T-helper 1 cell treated with Interleukin-12 subunit alpha and Interleukin-12 subunit beta and Interleukin-4 antibody, amounts not matched to agents 30 μg/mL and 1 μg/mL, for 36 hours (primary cell): Measurements from ENCODE around the gene MOXD1.
"Not testable (repeated sequence)": the region's sequence is repeated elsewhere in the genome, so short reads cannot be mapped to it uniquely, and the experiment has no call there.

ENCODE experiments used
- H3K27ac Mint-ChIP-seq: one replicate; pipeline ENCODE4 v1.8.0; 2021; ENCODE audit warnings: mild to moderate bottlenecking, mixed read lengths
- H3K27me3 Mint-ChIP-seq: one replicate; pipeline ENCODE4 v1.8.0; 2021; ENCODE audit warnings: low read depth, mixed read lengths
- H3K36me3 Mint-ChIP-seq: one replicate; pipeline ENCODE4 v1.8.0; 2021; ENCODE audit warnings: low read depth, mixed read lengths
- H3K4me1 Mint-ChIP-seq: one replicate; pipeline ENCODE4 v1.8.0; 2021; ENCODE audit warnings: low read depth, mixed read lengths
- H3K4me3 Mint-ChIP-seq: one replicate; pipeline ENCODE4 v1.8.0; 2021; ENCODE audit warnings: mild to moderate bottlenecking, moderate library complexity, mixed read lengths
- H3K9me3 Mint-ChIP-seq: one replicate; pipeline ENCODE4 v1.8.0; 2021; ENCODE audit warnings: mixed read lengths

Gene MOXD1

DNA sequence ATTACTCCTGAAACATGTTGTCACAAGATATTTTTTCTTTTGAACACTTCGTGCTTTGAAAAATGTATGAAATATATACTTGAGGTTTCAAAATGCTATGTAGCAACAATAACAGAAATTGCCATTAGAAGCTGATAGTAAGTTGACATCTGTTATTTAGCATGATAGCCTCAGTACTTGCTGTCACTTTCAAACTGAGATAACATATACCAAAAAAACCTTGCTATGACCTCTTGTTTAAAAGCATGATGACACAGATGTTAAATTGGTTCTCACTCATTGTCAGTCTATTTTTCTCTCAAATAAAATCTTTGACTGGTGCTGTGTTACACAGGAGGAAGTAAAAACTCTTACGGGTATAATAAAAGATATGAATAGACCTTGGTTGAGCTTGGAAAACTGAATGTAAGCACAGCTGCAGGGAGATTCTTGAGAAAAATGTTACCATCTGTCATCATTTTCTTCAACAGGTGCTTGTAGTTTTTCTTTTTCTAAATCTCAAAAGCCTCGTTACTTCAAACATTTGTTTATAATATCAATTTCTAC, 18.6 kb downstream of the MOXD1 start:
- H3K4me1 Mint-ChIP-seq: no peaks in the 10 kb centered on the region
- H3K36me3 Mint-ChIP-seq: no peaks in the 10 kb centered on the region
- H3K9me3 Mint-ChIP-seq: no peaks in the 10 kb centered on the region
- H3K27me3 Mint-ChIP-seq: peaks cover 20% of the 10 kb centered on the region
- no peak overlapping the region for H3K27ac Mint-ChIP-seq
- no peak overlapping the region for H3K4me3 Mint-ChIP-seq

DNA sequence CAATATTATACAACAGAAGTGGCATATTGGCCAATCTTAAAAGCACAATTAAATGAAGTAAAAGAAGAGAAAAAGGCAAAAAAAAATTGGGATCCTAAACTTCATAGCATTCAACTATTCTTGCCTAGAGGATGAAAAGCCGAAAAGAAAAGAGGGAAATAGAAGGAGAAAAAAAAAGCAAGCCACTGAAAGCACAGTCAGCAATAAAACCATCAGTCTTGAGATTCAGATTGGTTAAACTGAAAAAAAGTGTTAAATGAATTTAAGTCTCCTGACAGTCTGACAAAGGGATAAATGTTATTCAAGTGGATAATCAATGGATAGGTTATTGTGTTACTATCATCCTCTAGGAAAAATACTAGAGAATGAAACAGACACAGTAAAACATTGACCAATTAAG, 19.9 kb downstream of the MOXD1 start:
- H3K27ac Mint-ChIP-seq: no peak overlapping the region
- H3K4me3 Mint-ChIP-seq: no peak overlapping the region
- H3K9me3 Mint-ChIP-seq: no peaks in the 10 kb centered on the region
- no peaks in the 10 kb centered on the region for H3K4me1 Mint-ChIP-seq
- no peaks in the 10 kb centered on the region for H3K36me3 Mint-ChIP-seq
- peaks cover 20% of the 10 kb centered on the region for H3K27me3 Mint-ChIP-seq

DNA sequence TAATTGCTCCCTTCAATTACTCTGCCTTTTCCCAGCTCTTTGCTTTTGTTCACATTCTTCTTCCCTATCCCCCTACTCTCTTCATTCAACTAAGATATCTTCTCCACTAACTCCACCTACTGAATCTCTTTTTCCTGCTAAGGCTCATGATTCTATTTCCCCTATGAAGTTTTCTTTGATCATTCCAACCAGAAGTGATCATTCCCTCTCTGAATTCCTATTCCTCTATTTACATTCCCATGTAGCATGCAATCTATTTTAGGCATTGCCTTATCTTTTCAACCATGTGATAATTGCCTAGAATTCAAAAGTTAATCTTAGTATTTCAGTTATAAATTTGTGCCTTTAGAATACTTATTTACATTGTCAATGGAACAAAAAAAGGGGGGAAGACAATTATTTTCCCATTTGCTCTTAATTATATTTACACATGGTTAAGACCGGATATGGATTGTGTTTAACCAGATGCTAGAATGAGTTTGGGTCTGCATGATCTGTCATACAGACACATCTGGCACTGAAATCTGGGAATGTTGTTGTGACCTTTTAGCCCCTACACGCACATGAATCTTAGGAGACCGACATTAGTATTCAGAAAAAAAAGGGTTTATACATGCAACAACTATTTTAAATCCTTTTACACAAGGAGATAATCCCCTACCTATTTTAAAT, 20.8 kb downstream of the MOXD1 start:
- H3K9me3 Mint-ChIP-seq: no peaks in the 10 kb centered on the region
- H3K4me1 Mint-ChIP-seq: no peaks in the 10 kb centered on the region
- no peak overlapping the region for H3K4me3 Mint-ChIP-seq
- no peaks in the 10 kb centered on the region for H3K36me3 Mint-ChIP-seq
- H3K27ac Mint-ChIP-seq: no peak overlapping the region
- peaks cover 20% of the 10 kb centered on the region for H3K27me3 Mint-ChIP-seq

DNA sequence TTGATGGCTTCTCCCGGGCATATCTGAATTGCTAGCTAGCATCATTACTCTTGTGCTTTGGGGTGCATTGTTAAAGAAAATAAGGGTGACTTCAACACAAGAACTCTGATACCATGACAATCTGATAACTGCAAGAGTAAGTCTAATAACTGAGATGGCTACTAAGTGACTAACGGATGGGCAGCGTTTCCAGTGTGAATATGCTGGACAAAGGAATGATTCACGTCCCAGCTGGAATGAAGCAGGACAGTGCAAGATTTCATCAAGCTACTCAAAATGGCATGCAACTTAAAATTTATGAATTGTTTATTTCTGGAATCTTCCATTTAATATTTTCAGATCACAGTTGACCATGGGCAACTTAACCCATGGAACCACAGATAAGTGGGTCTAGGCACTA, 31.7 kb downstream of the MOXD1 start:
- H3K4me3 Mint-ChIP-seq: no peak overlapping the region
- H3K27me3 Mint-ChIP-seq: peaks cover 39% of the 10 kb centered on the region
- peaks cover 12% of the 10 kb centered on the region for H3K4me1 Mint-ChIP-seq
- H3K27ac Mint-ChIP-seq: no peak overlapping the region
- no peaks in the 10 kb centered on the region for H3K36me3 Mint-ChIP-seq
- H3K9me3 Mint-ChIP-seq: no peaks in the 10 kb centered on the region

DNA sequence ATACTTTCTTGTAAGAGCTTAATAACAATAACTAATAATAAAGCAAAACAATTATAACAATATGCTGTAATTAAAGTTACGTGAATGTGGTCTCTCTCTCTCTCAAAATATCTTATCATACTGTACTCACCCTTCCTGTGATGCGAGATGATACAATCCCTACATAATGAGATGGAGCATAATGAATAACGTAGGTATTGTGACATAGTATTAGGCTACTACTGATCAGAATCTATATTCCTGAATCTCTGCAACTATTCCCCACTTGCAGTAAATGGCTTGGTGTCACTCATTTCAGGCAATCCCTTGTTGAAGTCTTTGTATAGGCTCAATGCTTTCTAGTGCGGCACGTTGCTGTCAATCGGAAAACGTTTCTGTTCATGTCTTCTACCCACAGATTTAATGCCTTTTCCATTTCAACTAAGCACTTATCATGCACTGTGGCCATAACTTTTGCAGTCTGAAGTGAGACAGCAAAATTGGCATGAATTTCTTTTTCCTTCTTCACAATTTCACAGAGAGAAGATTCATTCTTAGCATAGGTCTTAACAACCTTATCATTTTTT, 32.3 kb downstream of the MOXD1 start:
- no peak overlapping the region for H3K27ac Mint-ChIP-seq
- no peaks in the 10 kb centered on the region for H3K36me3 Mint-ChIP-seq
- H3K9me3 Mint-ChIP-seq: no peaks in the 10 kb centered on the region
- H3K4me1 Mint-ChIP-seq: peaks cover 12% of the 10 kb centered on the region
- H3K27me3 Mint-ChIP-seq: peaks cover 37% of the 10 kb centered on the region
- no peak overlapping the region for H3K4me3 Mint-ChIP-seq

DNA sequence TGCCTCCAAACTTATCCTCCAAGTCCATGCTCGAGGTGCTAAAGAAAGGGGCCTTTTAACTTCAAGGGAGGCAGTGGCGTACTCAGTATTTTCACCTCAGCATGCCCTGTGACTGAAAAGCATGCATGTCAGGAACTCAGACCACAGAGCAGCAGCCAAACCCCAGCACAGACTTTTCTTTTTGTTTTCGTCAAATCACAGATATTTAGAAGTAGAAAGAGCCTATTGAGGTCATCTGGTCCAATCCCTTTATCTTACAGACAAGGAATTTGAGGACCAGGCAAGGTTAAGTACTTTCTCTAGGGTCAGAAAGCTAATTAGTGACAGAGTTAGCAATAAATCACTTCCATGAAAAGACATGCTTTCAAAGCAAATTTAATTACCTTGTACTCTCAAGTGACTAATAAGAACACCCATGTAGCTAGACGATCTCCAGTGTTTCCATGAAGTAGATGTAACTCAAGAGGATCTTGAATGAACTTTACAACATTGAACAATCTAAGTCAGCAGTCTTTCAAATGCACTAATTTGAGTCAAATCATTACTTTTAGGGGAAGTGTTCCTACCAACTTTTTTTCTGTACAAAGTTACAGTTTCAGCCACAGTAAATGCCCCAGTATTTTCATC, 35.9 kb downstream of the MOXD1 start:
- no peaks in the 10 kb centered on the region for H3K36me3 Mint-ChIP-seq
- H3K4me3 Mint-ChIP-seq: no peak overlapping the region
- H3K27me3 Mint-ChIP-seq: peaks cover 37% of the 10 kb centered on the region
- no peaks in the 10 kb centered on the region for H3K9me3 Mint-ChIP-seq
- H3K4me1 Mint-ChIP-seq: peaks cover 12% of the 10 kb centered on the region
- H3K27ac Mint-ChIP-seq: no peak overlapping the region

DNA sequence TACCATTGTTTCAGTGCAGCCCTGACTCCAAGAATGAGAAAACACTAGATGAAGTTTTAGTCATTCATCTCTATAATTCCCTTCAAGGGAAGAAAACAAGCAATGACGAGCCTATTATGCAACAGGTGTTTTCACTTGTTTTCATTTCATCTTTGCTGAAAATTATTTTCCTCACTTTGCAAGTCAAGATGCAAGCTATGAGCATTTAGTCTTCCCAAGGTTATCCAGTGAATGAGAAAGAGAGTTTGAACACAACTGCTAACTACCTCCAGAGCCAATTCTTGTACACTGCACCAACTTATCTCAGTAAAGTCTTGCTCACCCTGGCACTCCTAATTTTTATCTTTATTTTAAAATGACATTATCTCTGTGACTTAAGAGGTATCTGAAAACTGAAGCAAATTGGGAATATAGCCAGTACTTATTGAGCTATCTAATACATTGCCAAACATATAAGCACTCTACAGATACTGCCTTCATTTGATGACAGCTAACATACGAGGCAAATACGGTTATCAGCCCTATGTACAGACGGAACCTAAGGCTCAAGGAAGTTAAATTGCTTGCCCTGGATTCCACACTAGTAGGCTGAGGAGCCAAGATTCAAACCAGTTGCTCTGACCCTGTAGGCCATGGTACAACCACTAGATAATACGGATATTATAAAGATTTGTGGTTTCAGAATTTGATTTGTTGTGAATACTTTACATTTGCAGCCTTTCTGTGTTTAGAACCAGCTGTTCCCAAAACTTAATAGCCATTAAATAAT, 36.8 kb downstream of the MOXD1 start:
- Mint-ChIP-seq H3K4me3 (no peak overlapping the region), H3K9me3 (no peaks in the 10 kb centered on the region), H3K4me1 (peaks cover 12% of the 10 kb centered on the region), H3K27ac (no peak overlapping the region), H3K27me3 (peaks cover 36% of the 10 kb centered on the region), H3K36me3 (no peaks in the 10 kb centered on the region)

DNA sequence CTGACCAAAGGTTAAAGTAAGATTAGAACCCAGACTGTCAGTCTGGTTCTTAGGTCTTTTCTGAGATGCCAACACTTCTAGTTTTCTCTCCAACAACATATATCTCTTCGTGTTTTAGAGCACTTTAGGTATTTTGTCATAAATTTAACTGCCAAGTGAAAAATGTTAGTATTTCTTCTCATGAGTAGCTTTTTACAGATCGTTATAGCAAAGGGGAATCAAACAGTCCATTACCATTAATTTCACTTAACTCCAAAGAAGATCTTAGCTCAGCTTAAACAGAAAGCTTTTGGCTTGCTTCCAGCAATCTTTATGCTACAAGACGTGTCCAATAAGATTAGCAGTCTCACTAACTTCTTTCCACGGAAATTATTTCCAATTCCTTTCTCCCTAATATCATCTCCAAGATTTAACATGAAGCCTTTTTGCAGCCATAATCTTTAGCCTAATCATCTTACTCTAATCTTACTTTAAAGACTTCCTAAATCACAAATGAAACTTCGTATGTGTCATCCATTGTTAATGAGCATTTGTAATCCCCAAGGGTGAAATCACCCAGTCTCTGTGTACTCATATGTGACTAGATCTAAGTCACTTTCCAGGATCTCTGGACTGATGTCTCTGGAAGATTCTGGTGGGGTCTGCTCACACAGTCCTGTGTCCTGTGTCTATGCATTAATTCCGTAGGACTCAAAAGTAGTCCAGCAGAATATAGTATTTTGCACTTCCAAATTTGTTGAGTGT, 38.7 kb downstream of the MOXD1 start:
- H3K9me3 Mint-ChIP-seq: no peaks in the 10 kb centered on the region
- no peak overlapping the region for H3K27ac Mint-ChIP-seq
- peaks cover 12% of the 10 kb centered on the region for H3K4me1 Mint-ChIP-seq

DNA sequence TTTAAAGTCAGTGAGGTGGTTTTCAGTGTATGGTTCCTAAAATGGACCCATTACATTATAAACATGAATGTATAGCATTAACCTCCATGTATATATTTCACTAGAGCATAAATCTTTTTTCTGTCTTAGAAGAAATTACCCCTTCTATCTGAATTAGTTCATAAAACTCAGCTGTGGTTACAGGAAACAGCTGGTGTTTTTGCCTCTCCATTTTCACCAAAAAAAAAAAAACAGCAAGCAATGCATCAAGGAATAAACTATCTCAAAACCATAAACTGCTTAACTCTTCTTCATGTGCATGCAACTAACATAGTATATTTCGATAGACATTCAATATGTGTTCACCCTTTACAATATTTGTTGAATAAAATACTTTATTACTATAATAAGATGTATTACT, 40.2 kb downstream of the MOXD1 start:
- Mint-ChIP-seq H3K27me3 (peaks cover 23% of the 10 kb centered on the region), H3K27ac (no peak overlapping the region), H3K36me3 (no peaks in the 10 kb centered on the region), H3K4me1 (peaks cover 9% of the 10 kb centered on the region), H3K4me3 (no peak overlapping the region), H3K9me3 (no peaks in the 10 kb centered on the region)

More for the DNA sequence above, 38.7 kb downstream of the MOXD1 start:
- H3K4me3 Mint-ChIP-seq: no peak overlapping the region
- peaks cover 27% of the 10 kb centered on the region for H3K27me3 Mint-ChIP-seq
- no peaks in the 10 kb centered on the region for H3K36me3 Mint-ChIP-seq

DNA sequence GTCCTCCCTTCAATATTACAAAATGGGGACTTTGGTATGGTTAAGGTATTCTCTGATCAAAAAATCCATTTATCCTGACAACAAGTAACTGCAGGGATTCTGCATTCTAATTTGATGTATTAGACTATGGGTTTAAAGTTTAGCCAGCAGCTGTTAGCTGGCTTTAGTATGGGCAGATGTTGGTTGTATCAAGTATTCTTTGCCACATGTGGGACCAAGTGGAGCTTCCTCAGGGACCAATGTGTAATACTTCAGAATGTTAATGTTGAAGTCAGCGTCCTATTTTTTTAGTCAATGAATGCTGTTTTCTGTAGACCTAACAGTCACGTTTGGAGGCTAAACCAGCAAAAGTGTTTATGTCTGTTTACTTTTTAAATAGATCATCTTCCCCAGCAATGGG, 41.4 kb downstream of the MOXD1 start:
- Mint-ChIP-seq H3K27ac (no peak overlapping the region), H3K4me3 (no peak overlapping the region)

DNA sequence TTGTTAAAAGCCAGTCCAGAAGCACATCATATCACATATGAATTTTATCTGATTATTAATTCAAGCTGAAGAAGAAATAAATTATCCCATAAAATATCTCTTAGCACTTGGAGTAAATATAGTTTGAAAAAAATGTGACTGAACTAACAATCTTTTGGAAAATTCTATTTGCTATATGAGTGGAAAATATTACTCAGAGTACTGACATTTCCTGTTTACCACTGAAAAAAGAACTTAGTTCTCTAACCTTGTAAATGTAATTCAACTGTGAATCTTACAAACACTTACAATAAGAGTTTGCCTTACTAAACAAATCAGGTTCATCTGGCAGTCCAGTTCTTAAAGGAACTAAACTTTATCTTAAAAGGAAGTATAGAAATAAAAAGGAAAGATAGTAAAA, 44.2 kb downstream of the MOXD1 start:
- no peak overlapping the region for H3K27ac Mint-ChIP-seq
- peaks cover 8% of the 10 kb centered on the region for H3K36me3 Mint-ChIP-seq
- peaks cover 13% of the 10 kb centered on the region for H3K9me3 Mint-ChIP-seq
- peaks cover 21% of the 10 kb centered on the region for H3K4me1 Mint-ChIP-seq
- peaks cover 16% of the 10 kb centered on the region for H3K27me3 Mint-ChIP-seq
- H3K4me3 Mint-ChIP-seq: no peak overlapping the region

More for the DNA sequence above, 41.4 kb downstream of the MOXD1 start:
- Mint-ChIP-seq H3K9me3 (peaks cover 5% of the 10 kb centered on the region), H3K27me3 (peaks cover 21% of the 10 kb centered on the region), H3K36me3 (peaks cover 4% of the 10 kb centered on the region), H3K4me1 (peaks cover 5% of the 10 kb centered on the region)

DNA sequence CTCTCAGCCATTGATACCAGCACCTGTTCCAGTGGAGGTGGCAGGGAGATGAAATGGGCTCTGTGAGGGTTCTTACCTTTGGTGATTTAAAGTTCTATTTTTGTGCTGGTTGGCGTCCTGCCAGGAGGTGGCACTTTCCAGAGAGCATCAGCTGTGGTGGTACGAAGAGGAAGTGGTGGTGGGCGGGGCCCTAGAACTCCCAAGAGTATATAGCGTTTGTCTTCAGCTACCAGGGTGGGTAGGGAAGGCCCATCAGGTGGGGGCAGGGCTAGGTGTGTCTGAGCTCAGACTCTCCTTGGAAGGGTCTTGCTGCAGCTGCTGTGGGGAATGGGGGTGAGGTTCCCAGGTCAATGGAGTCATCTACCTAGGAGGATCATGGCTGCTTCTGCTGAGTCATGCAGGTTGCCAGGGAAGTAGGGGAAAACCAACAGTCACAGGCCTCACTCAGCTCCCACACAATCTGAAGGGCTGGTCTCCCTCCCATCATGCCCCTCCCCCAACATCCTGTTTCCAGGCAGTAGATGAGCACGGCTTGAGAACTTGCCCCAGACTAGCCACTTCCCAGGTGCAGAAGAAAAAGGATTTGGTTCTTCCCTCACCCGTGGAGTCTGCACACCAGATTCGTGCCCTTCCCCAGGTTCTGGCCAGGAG, 46.6 kb downstream of the MOXD1 start:
- peaks cover 16% of the 10 kb centered on the region for H3K9me3 Mint-ChIP-seq
- H3K4me1 Mint-ChIP-seq: peaks cover 26% of the 10 kb centered on the region
- peaks cover 7% of the 10 kb centered on the region for H3K27me3 Mint-ChIP-seq
- H3K4me3 Mint-ChIP-seq: no peak overlapping the region
- H3K36me3 Mint-ChIP-seq: peaks cover 8% of the 10 kb centered on the region
- H3K27ac Mint-ChIP-seq: peak overlapping the region; percentile 69

DNA sequence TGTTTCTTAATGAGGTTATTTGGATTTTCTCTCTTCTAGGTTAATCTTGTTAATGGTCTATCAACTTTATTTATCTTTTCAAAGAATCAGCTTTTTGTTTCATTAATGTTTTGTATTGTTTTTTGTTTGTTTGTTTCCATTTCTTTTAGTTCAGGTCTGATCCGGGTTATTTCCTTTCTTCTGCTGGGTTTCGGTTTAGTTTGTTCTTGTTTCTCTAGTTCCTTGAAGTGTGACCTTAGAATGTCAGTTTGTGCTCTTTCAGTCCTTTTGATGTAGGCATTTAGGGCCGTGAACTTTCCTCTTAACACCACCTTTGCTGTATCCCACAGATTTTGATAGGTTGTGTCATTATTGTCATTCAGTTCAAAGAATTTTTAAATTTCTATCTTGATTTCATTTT, 49.3 kb downstream of the MOXD1 start:
- H3K27ac Mint-ChIP-seq: peak overlapping the region; percentile 29
- peaks cover 16% of the 10 kb centered on the region for H3K9me3 Mint-ChIP-seq
- H3K4me3 Mint-ChIP-seq: peak overlapping the region; percentile 3
- peaks cover 26% of the 10 kb centered on the region for H3K4me1 Mint-ChIP-seq
- H3K36me3 Mint-ChIP-seq, H3K27me3 Mint-ChIP-seq: not testable (repeated sequence)

DNA sequence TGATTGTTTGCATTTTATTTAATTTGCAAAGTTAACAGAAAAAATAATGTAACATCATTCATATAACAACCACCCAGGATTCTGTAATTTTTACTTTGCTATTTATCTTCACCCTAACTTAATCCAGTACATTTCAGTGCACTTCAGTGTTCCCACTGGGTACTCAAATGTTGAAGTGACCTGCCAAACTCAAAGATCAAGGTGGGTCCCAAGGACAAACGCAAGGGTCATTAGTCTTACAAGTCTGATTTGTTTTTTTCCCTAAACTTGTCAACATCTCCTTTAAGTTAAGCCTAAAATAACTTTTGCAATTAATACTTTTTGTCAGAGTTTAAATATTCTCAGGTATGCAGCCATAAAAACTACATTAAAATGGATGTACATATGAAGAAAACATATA, 53.0 kb downstream of the MOXD1 start:
- Mint-ChIP-seq H3K36me3 (no peaks in the 10 kb centered on the region), H3K27me3 (peaks cover 9% of the 10 kb centered on the region), H3K4me3 (no peak overlapping the region), H3K4me1 (peaks cover 12% of the 10 kb centered on the region), H3K9me3 (peaks cover 14% of the 10 kb centered on the region), H3K27ac (no peak overlapping the region)
